Neural cell (in vitro differentiated cells): ENCODE results near the gene CCDC63. TPM values are rescaled to one million over a fixed set of nuclear protein-coding genes. Genes with fewer than 3 reads are reported as not detected.

ENCODE experiments used
- H2AFZ ChIP-seq: fragments of 200-600, 300-800 bp; sonication (generic), shearing (Covaris generic); 2 replicates; pipeline ENCODE4 v1.6.0; 2014; ENCODE audit warnings: low read depth, mild to moderate bottlenecking, antibody characterized with exemption, low read length, moderate library complexity
- H3F3A ChIP-seq: fragments of 200-600 bp; shearing (Covaris generic); 2 replicates; pipeline ENCODE4 v1.6.1; 2016; ENCODE audit warnings: mild to moderate bottlenecking, moderate library complexity, mixed read lengths, antibody characterized with exemption, low read length; ENCODE audit not compliant: insufficient read depth, poor library complexity, severe bottlenecking
- H3K27ac ChIP-seq: fragments of 200-600, 300-800 bp; sonication (generic), shearing (Covaris generic); 2 replicates; pipeline ENCODE4 v1.5.1; 2014; ENCODE audit warnings: mild to moderate bottlenecking, low read length, moderate library complexity
- H3K27me3 ChIP-seq: fragments of 300-800, 200-600 bp; sonication (generic), shearing (Covaris generic); 2 replicates; pipeline ENCODE4 v1.6.0; 2014; ENCODE audit warnings: mild to moderate bottlenecking, low read depth, low read length, moderate library complexity; ENCODE audit not compliant: insufficient read depth
- H3K36me3 ChIP-seq: fragments of 300-800, 200-600 bp; sonication (generic), shearing (Covaris generic); 2 replicates; pipeline ENCODE4 v1.5.1; 2014; ENCODE audit warnings: mild to moderate bottlenecking, antibody characterized with exemption, low read length, moderate library complexity; ENCODE audit not compliant: insufficient read depth
- H3K4me2 ChIP-seq: fragments of 300-800, 200-600 bp; sonication (generic), shearing (Covaris generic); 2 replicates; pipeline ENCODE4 v1.6.0; 2014; ENCODE audit warnings: mild to moderate bottlenecking, low read length
- H3K4me3 ChIP-seq: fragments of 300-800, 200-600 bp; sonication (generic), shearing (Covaris generic); 2 replicates; pipeline ENCODE4 v1.5.1; 2014; ENCODE audit warnings: mild to moderate bottlenecking, low read length, moderate library complexity
- H3K79me2 ChIP-seq: fragments of 200-600 bp; shearing (Covaris generic); replicated peaks from 2 replicates; pipeline ENCODE4 v1.6.0; 2014; ENCODE audit warnings: mild to moderate bottlenecking, low read length, moderate library complexity; ENCODE audit not compliant: insufficient read depth
- H3K9ac ChIP-seq: fragments of 300-800, 200-600 bp; sonication (generic), shearing (Covaris generic); 2 replicates; pipeline ENCODE4 v1.6.1; 2016; ENCODE audit warnings: mild to moderate bottlenecking, low read length, mixed read lengths
- H3K9me2 ChIP-seq: fragments of 200-600 bp; shearing (Covaris generic); 2 replicates; pipeline ENCODE4 v1.6.1; 2016; ENCODE audit warnings: mild to moderate bottlenecking, low read length, mixed read lengths; ENCODE audit not compliant: insufficient read depth
- H3K9me3 ChIP-seq: fragments of 200-600, 300-800 bp; sonication (generic), shearing (Covaris generic); 2 replicates; pipeline ENCODE4 v1.6.1; 2016; ENCODE audit warnings: mild to moderate bottlenecking, mixed run types, low read length, moderate library complexity, mixed read lengths
- H4K20me1 ChIP-seq: fragments of 200-600 bp; shearing (Covaris generic); 2 replicates; pipeline ENCODE4 v1.6.1; 2016; ENCODE audit warnings: mild to moderate bottlenecking, mixed run types; ENCODE audit not compliant: insufficient read depth
- CTCF ChIP-seq: fragments of 450-650 bp; IDR thresholded peaks from 2 replicates; pipeline ENCODE4 v1.5.1; 2014; ENCODE audit warnings: antibody characterized with exemption, mild to moderate bottlenecking, moderate library complexity; ENCODE audit not compliant: poor library complexity, severe bottlenecking
- EP300 ChIP-seq: fragments of 450-650 bp; conservative IDR thresholded peaks from 2 replicates; pipeline ENCODE4 v1.6.1; 2014; ENCODE audit warnings: antibody characterized with exemption, mild to moderate bottlenecking, moderate library complexity; ENCODE audit not compliant: poor library complexity, severe bottlenecking
- EZH2 ChIP-seq: fragments of 200-600, 300-800 bp; shearing (Covaris generic), sonication (generic); IDR thresholded peaks from 2 replicates; pipeline ENCODE4 v1.6.1; 2014; ENCODE audit warnings: antibody characterized with exemption, low read length, borderline replicate concordance, mild to moderate bottlenecking; ENCODE audit not compliant: insufficient read depth, poor library complexity, severe bottlenecking
- MXI1 ChIP-seq: fragments of 450-650 bp; conservative IDR thresholded peaks from 2 replicates; pipeline ENCODE4 v1.6.1; 2014; ENCODE audit warnings: antibody characterized with exemption, mild to moderate bottlenecking; ENCODE audit not compliant: poor library complexity, severe bottlenecking
- POLR2AphosphoS5 ChIP-seq: IDR thresholded peaks from 2 replicates; pipeline ENCODE4 v1.6.1; 2012
- RAD21 ChIP-seq: fragments of 450-650 bp; conservative IDR thresholded peaks from 2 replicates; pipeline ENCODE4 v1.6.1; 2014; ENCODE audit warnings: antibody characterized with exemption, mild to moderate bottlenecking, moderate library complexity
- REST ChIP-seq: IDR thresholded peaks from 2 replicates; pipeline ENCODE4 v1.6.1; 2012; ENCODE audit warnings: borderline replicate concordance
- SMC3 ChIP-seq: fragments of 450-650 bp; conservative IDR thresholded peaks from 2 replicates; pipeline ENCODE4 v1.6.1; 2014; ENCODE audit warnings: antibody characterized with exemption, mild to moderate bottlenecking, moderate library complexity; ENCODE audit not compliant: poor library complexity
- TAF1 ChIP-seq: IDR thresholded peaks from 2 replicates; pipeline ENCODE4 v1.6.1; 2012; ENCODE audit warnings: low read depth
- polyA plus RNA-seq: library from polyadenylated mRNA; depleted of rRNA; stranded (reverse); fragments of >200 nt; gene quantifications from 2 replicates; pipeline ENCODE4 v1.2.3, GENCODE V29; 2014

Gene CCDC63
- polyA plus RNA-seq, 1 donor from 2014 or later, result not detected

- no peak for TF ChIP-seq RAD21
- no peak for TF ChIP-seq POLR2AphosphoS5
- no peak for TF ChIP-seq EP300
- no peak for TF ChIP-seq SMC3
- no peak for TF ChIP-seq REST
- Histone ChIP-seq H3K9me3 (no peaks in the 10 kb centered on the region), H3K4me2 (no peak overlapping the region), H3K27me3 (no peaks in the 10 kb centered on the region), H3K36me3 (no peaks in the 10 kb centered on the region), H2AFZ (no peak overlapping the region), H3K9ac (no peak overlapping the region), H3K4me3 (no peak overlapping the region), H4K20me1 (no peaks in the 10 kb centered on the region), H3K9me2 (no peaks in the 10 kb centered on the region), H3K79me2 (no peaks in the 10 kb centered on the region), H3F3A (no peaks in the 10 kb centered on the region), H3K27ac (no peak overlapping the region)
These were observed 34.8 kb upstream of the CCDC63 start for GRCh38 chr12:110811972-110812371.

GRCh38 chr12:110813285-110813684, 33.5 kb upstream of the CCDC63 start:
- Histone ChIP-seq H4K20me1 (no peaks in the 10 kb centered on the region), H3K4me2 (no peak overlapping the region), H3K4me3 (no peak overlapping the region), H3K79me2 (no peaks in the 10 kb centered on the region), H3K9me3 (no peaks in the 10 kb centered on the region), H3K36me3 (no peaks in the 10 kb centered on the region), H3K27ac (no peak overlapping the region), H2AFZ (no peak overlapping the region), H3K9me2 (no peaks in the 10 kb centered on the region), H3K9ac (no peak overlapping the region), H3K27me3 (no peaks in the 10 kb centered on the region), H3F3A (no peaks in the 10 kb centered on the region)
- TF ChIP-seq POLR2AphosphoS5 (no peak), RAD21 (no peak), SMC3 (no peak), TAF1 (no peak), REST (no peak), EZH2 (no peak), EP300 (no peak), MXI1 (no peak), CTCF (no peak)
